AG04450 (cell line): ENCODE measurements around the gene CNTFR. TPM values are rescaled to one million over a fixed set of nuclear protein-coding genes. Genes with fewer than 3 reads are reported as not detected.

ENCODE experiments used
- CTCF ChIA-PET: fragments of 300-600, 350-600 bp; formaldehyde crosslinking; extraction: SDS; loops from one replicate; lab custom pipeline; 2022; ENCODE audit warnings: antibody characterized with exemption, inconsistent platforms; lab: Charles Lee
- POLR2A ChIA-PET: fragments of 350-600 bp; formaldehyde crosslinking; extraction: SDS; loops from one replicate; lab custom pipeline; 2021; ENCODE audit warnings: antibody characterized with exemption, inconsistent platforms; lab: Yijun Ruan, JAX
- DNase-seq: peaks from one replicate; pipeline ENCODE4 v3.0.0-alpha.2; 2011; ENCODE audit warnings: low read depth, low spot score
- H3K27ac ChIP-seq: one replicate; pipeline ENCODE4 v1.5.1; 2012; ENCODE audit warnings: low read depth, low read length, control low read depth
- H3K27me3 ChIP-seq: one replicate; pipeline ENCODE4 v1.6.0; 2012; ENCODE audit warnings: low read length; ENCODE audit not compliant: control insufficient read depth, insufficient read depth
- H3K4me3 ChIP-seq: 2 replicates; pipeline ENCODE4 v1.5.1; 2011; ENCODE audit warnings: mild to moderate bottlenecking, low read depth, low read length, control low read depth
- H3K9me3 ChIP-seq: 2 replicates; pipeline ENCODE4 v1.5.1; 2012; ENCODE audit warnings: low read length; ENCODE audit not compliant: control insufficient read depth, insufficient read depth
- polyA plus RNA-seq: library from polyadenylated mRNA; depleted of rRNA; stranded (reverse); fragments of >200 nt; gene quantifications from 2 replicates; pipeline ENCODE4 v1.2.3, GENCODE V29; 2011
- TF ChIP-seq, protein P1 (sequence below): IDR thresholded peaks from 2 replicates; pipeline ENCODE4 v1.5.1; 2011; ENCODE audit warnings: low read depth, low read length, control low read depth, inconsistent platforms

CNTFR gene
- polyA plus RNA-seq, 1 experiment, result not detected

GRCh38 chr9:34611251-34611810 lies 21.8 kb upstream of the CNTFR start:
- Histone ChIP-seq H3K9me3 (no peaks in the 10 kb centered on the region; the same call in 1 of the 2 replicates), H3K27me3 (peaks cover 1% of the 10 kb centered on the region), H3K4me3 (peak overlapping the region; percentile 86), H3K27ac (peak overlapping the region; percentile 21)
- ChIA-PET CTCF (interaction anchor here (1.4 to 7.6 kb wide), 6 partner anchors 8 to 207 kb away, joined by 3 to 111 read pairs (median 8); partner anchors contain the start of gene DCTN3), POLR2A (no interaction called here)
- no peak for DNase-seq
- TF ChIP-seq, protein P1, sequence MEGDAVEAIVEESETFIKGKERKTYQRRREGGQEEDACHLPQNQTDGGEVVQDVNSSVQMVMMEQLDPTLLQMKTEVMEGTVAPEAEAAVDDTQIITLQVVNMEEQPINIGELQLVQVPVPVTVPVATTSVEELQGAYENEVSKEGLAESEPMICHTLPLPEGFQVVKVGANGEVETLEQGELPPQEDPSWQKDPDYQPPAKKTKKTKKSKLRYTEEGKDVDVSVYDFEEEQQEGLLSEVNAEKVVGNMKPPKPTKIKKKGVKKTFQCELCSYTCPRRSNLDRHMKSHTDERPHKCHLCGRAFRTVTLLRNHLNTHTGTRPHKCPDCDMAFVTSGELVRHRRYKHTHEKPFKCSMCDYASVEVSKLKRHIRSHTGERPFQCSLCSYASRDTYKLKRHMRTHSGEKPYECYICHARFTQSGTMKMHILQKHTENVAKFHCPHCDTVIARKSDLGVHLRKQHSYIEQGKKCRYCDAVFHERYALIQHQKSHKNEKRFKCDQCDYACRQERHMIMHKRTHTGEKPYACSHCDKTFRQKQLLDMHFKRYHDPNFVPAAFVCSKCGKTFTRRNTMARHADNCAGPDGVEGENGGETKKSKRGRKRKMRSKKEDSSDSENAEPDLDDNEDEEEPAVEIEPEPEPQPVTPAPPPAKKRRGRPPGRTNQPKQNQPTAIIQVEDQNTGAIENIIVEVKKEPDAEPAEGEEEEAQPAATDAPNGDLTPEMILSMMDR, result no peak

DNA sequence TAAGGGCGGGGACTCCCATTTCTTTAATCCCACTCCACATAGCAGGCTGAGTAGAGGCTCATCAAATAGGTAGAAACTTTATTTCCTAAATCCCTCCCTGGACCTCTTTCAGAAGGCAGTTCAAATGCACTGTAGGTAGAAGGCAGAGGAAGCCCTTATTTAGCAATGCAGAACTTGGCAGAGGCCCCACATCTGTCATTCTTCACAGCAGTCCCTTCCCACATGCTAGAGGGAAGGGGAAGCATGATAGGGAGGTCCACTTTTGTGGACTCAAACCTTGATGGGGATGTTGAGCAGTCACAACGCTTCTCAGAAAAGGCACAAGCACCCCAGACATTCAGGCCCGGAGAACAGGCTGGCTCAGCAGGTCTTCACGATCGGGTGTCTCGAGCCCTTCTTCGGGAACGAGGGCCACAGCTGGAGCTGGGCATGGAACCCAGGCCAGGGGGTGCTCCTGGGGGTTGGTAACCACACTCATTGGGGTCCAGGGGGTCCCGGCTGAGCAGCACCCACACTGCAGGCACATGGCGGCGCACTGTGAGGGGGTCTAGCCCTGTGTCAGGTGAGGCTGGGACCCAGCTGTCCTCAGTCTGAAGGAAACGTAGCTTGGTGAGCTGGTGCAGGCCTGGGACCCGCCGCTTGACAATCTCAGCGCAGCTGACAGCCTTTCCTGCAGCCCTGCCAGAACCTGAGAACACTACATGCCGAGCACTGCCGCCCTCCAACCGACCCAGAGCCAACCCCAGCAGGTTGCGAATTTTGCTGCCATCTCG lies 21.1 kb upstream of the CNTFR start:
- TF ChIP-seq, protein P1, result no peak
- no peak for DNase-seq
- H3K9me3 ChIP-seq, result no peaks in the 10 kb centered on the region; the same call in 1 of the 2 replicates
- H3K4me3 ChIP-seq, result peak overlapping the region; percentile 86
- ChIA-PET CTCF (interaction anchor here (1.5 to 2.2 kb wide), 4 partner anchors 7 to 207 kb away, joined by 3 to 10 read pairs (median 8); partner anchors contain the start of gene DCTN3), POLR2A (no interaction called here)
- H3K27me3 ChIP-seq, result peaks cover 7% of the 10 kb centered on the region
- no peak overlapping the region for H3K27ac ChIP-seq

DNA sequence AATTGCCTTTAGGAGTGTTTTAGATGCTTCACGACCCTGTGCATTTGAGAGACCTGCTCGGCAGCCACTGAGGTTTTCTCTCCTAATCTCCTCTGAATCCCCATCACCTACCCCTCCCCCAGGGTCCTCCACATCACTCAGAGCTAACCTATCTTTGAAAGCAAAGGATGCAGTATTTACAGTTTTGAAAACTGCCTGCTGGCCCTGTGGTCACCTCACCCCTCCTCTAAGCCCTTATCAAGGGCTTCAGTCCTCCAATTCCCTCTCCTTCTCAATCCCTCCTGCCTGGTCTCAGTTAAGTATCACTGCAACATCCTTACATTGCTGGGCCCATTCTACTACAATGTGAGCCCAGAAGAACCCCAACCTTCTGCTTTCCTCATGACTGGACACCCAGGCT lies 17.8 kb upstream of the CNTFR start:
- no peak for DNase-seq
- H3K9me3 ChIP-seq, result no peaks in the 10 kb centered on the region; the same call in 1 of the 2 replicates
- H3K27ac ChIP-seq, result no peak overlapping the region
- H3K27me3 ChIP-seq, result peaks cover 10% of the 10 kb centered on the region
- TF ChIP-seq, protein P1, result no peak
- POLR2A ChIA-PET, result no interaction called here
- CTCF ChIA-PET, result interaction anchor here (0.9 to 1.6 kb wide), 4 partner anchors 16 to 203 kb away, joined by 3 to 8 read pairs (median 4); no protein-coding TSS in a partner anchor
- no peak overlapping the region for H3K4me3 ChIP-seq

GRCh38 chr9:34606905-34607304 lies 17.4 kb upstream of the CNTFR start:
- CTCF ChIA-PET, result interaction anchor here (0.9 to 1.6 kb wide), 4 partner anchors 15 to 203 kb away, joined by 3 to 8 read pairs (median 4); no protein-coding TSS in a partner anchor
- no peak overlapping the region for H3K4me3 ChIP-seq
- no peaks in the 10 kb centered on the region; the same call in 1 of the 2 replicates for H3K9me3 ChIP-seq
- peaks cover 14% of the 10 kb centered on the region for H3K27me3 ChIP-seq
- DNase-seq, result no peak
- H3K27ac ChIP-seq, result no peak overlapping the region
- TF ChIP-seq, protein P1, result no peak
- POLR2A ChIA-PET, result no interaction called here

DNA sequence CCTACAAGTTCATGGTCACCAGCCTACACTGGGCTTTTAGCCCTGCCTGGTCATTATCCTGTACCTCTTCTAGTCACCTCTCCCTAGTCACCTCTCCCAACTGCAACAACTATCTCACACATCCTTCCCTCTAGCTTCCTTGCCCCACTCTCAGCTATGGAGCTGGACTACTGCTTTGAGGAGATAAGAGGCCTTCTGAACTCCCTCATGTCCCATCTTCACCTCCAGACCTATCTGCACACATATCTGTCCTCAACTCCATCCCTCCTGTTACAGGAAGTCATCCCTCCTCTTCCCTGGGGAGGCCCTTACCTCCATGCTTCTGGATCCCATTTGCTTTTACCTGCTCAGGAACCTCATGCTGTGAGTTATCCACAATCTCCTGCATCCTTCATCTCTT lies 16.7 kb upstream of the CNTFR start:
- TF ChIP-seq, protein P1, result no peak
- no peak overlapping the region for H3K27ac ChIP-seq
- POLR2A ChIA-PET, result no interaction called here
- no peak overlapping the region for H3K4me3 ChIP-seq
- peaks cover 14% of the 10 kb centered on the region for H3K27me3 ChIP-seq
- CTCF ChIA-PET, result interaction anchor here (1.2 to 4.2 kb wide), 3 partner anchors 15 to 202 kb away, joined by 4 to 48 read pairs (median 8); no protein-coding TSS in a partner anchor
- no peaks in the 10 kb centered on the region; the same call in 1 of the 2 replicates for H3K9me3 ChIP-seq
- DNase-seq, result no peak
